ENCODE data around the gene PTGDS.
"Not testable (repeated sequence)": the region's sequence is repeated elsewhere in the genome, so short reads cannot be mapped to it uniquely, and the experiment has no call there.

Gene PTGDS

DNA sequence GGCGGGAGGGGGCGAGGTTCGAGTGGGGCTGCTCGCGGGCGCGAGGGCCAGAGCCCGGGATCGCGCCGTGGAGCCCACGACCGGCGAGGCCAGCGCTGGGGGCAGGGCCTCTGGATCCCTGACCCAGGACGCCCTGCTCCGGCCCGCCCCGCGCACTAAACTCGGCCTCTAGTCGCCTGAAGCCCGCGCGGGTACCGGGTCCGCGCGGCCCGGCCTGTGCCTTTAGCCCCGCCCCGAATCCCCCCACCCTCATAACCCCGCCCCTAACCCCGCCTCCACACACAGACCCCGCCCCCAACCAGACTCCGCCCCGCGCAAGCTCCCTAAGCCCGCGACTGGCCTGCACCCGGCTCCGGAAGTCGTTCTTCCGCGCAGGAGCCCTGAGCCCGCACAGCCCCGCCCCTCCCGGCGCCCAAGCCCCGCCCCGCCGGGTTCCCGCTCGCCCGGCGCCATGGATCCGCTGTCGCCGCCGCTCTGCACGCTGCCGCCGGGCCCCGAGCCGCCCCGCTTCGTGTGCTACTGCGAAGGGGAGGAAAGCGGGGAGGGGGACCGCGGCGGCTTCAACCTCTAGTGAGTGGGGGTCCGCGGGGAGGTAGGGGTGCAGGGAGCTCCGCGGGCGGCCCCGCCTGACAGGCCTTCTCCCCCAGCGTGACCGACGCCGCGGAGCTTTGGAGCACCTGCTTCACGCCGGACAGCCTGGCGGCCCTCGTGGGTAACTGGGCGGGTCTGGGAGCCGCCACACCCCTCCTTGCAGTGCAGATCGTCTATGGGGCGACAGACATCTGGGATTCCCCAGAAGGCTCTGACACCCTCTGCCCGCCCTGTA, 14.9 kb downstream of the PTGDS start, which contains the start of gene PAXX:
Gene PAXX, plus strand, starts transcription at position 430 of the 826 bp plus-strand sequence. Its CDS starts 22 bp downstream, at position 452.
- DNase-seq: peak; percentile 82

DNA sequence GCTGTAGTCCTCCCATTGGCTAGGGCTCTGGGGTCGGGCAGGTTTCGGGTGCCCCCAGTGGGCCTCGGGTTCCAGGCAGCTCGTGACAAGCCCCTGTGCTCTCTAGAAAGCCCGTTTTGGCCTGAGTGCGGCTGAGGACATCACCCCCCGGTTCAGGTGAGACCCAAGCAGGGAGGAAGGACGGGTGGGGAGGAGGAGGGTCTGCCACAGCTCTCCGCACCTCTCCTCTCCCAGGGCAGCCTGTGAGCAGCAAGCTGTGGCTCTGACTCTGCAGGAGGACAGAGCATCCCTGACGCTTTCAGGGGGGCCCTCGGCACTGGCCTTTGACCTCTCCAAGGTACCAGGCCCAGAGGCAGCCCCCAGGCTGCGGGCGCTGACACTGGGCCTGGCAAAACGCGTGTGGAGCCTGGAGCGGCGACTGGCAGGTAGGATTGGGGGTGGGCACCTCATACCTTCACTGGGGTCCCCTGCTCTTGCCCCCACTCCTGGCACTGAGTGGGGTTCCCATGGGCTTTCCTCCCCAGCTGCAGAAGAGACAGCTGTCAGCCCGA, 15.6 kb downstream of the PTGDS start:
- DNase-seq: no peak

DNA sequence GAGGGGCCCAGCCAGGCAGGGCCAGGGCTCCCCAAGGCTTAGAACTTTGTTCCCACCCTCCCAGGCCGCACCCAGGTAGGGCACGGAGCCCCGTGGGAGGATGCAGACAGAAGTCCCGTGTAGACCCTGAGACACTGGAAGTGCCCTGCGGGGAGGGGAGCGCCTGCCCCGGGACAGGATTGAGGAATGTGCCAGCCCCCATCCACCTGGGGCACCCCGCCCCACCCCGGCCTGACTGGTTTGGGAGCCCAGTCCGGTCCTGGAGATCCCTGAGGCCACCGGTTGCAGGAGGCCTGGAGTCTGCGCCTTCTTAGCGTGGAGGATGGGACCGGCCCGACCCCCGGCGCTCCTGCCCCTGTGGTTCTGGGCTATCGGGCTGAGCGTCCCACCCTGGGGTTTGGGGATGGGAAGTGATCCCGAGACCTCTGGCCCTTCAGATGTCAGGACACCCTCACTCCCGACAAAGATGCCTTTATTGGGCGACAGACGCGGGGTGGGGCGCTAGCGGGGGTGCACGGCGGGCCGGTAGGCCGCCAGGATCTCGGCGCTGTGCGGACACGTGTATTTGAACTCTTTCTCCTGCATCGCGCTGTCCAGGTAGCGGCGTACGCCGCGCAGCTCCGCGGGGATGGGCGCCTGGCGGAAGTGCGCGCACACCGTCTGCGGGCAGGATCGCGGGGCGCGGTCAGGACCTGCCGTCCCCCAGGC, 17.0 kb downstream of the PTGDS start:
- DNase-seq: no peak

DNA sequence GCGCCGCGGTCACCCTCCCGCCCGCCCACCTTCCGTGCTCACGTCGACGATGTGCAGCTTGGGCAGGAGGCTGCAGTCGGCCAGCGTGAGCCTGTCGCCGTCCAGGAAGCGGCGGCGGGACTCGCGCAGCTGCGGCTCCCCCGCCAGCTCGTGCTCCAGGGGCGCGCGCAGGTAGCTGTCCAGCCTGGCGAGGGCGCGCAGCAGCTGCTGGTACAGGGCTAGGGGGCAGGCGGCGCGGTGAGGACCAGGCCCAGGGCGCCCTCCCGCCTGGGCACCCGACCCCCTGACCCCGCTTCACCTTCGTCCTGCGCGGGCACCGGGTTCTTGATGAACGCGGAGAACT, 17.6 kb downstream of the PTGDS start:
- DNase-seq: no peak

DNA sequence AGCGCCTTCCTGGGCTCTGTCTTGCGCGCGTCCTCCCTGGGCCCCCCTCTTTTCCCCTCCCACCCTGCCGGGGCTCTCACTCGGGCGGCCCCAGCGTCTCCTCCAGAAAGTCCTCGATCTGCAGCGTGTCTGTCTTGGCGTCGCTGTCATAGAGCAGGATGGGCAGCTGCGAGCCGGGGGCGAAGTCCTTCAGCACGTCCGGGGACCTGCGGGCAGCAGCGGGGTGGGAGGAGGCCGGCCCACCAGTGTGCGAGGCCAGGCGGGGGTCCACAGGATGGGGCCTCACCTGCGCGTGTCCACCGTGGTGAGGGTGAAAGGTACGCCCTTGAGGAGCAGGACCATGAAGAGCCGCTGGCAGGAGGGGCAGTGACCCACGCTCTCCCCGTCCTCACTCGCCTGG, 18.1 kb downstream of the PTGDS start:
- DNase-seq: no peak

DNA sequence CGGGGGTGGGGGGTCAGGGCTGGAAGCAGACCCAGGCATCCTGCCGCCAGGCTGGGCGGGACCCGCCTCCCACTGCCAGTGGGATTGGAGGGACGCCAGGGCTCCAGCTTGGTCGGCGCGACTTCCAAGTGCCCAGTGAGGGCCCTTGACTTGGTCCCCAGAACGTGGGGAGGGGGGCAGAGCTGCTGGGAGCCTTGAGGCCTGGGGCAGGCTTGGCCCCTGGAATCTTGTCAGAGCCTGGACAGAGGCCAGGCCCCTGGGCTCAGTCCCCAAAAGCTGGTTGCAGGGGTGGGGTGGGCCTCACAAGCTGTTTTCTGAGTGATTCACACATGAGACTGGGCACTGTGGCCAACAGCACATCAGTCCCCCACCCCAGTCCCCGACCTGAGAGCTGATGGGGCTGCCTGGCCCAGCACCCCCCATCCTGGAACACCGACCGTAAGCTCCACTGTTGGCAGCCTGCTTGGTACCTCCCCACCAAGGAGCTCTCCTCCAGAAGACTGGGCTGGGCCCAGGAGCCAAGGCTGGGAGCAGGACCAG, 18.5 kb downstream of the PTGDS start:
- no peak for DNase-seq

DNA sequence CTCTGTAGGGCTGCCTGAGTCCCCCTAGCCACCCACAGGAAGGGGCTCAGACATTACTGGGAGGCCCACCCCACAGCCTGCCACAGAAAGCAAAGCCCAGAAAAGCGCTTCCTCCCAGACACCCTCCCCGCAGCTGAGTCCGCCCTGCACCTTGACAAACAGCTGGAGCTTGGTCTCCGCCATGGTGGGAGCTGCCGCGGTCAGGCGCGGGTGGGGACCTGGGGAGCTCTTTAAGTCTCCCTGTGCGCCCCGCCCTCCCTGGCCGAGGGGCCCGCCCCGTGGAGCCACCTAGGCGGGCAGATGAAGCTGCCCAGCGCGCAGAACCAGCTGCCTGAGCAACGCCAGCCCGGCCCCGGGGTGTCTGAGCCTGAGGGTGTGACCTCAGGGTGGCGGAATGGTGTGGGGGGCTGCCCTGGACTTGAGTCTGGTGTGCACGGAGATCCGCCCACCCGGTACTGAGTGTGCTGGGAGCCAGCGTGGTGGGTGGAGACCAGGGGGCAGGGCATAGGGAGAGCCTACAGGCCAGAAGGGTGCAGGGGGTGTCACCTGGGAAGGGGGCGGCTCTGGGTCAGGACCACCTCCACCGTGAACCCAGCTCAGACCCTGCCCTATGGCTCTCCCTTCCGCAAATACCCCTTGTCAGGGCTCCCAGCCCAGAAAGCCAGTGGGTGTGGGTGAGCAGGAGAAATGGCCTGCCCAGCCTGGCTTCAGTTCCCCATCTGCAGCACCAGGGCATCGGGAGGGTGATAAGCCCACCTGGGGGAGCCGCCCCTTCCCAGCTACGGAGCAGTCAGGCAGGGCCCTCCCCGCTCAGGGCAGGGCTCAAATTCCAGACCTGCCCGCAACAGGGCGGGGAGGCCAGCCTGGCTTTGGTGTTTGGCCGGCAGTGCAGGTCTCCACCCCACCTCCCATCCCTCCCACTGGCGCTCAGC, 19.3 kb downstream of the PTGDS start, which contains the start of gene CLIC3:
Gene CLIC3, minus strand, starts transcription at position 208 of the 932 bp plus-strand sequence. Its CDS starts 25 bp downstream, at position 183.
- no peak for DNase-seq

DNA sequence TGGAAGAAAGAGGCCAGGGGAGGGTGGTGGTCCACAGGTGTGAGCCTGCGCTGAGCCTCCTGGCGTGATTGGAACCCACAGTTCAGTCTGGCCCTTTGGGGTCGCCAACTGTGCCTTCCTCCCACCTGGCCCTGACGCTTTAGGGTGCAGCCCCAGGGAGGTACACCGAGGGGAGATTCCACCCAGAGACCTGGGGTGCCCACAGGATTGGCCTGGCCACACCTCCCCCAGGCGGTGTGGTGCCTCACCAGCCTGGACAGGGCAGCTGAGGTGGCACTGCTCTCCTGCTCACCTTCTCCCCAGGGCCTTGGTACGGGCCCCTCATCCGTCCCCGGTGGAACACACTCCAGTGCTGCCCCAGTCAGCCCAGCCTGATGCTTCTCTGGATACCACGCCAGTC, 20.1 kb downstream of the PTGDS start:
- DNase-seq: no peak

DNA sequence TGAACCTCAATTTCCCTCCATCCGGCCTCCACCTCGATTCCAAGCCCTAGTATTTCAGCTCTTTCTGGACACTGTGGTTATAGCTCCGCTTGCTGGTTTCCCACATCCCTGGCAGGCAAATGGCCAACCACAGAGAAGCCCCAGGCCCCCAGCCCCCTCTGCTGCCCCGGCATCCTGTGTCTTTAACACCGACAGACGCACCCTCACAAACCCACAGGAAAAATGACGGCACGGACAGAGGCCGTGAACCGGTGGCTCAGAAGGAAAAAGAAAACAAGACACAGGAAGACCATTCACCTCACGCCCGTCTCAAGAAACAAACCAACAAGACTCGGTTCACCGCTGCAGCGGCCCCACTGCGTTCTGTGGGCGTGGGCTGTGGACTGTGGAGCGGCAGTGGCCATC, 20.5 kb downstream of the PTGDS start:
- DNase-seq: no peak

DNA sequence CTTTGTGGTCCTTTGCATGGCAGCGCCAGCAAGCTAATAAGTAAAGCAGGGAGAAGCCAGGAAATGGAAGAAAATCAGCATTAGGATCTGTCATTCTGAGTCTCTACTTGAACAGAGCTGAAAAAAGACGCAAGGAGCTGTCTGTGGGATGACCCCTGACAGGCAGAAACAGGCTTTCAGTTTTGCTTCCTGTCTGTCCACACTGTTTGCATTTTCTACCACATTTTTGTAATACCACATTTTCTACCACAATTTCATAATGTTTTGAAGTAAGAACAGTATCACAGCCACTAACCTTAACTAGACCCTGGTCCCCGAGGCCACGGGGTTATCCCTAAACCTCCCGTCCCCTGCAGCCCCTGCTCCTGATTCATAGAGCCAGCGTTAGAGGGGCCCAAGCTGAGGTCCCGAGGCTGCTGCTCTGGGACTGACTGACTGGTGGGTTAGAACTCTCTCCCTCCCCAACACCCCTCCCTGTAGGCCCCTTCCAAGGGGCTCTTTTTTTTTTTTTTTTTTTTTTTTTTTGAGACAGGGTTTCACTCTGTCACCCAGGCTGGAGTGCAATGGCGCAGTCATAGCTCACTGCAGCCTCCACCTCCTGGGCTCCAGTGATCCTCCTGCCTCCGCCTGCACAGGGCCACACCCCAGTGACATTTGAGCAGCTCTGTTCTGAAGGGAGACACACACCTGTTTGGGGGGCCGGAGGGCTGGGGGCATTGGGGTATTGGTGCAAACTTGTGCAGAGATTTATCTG, 23.1 kb downstream of the PTGDS start:
- no peak for DNase-seq

DNA sequence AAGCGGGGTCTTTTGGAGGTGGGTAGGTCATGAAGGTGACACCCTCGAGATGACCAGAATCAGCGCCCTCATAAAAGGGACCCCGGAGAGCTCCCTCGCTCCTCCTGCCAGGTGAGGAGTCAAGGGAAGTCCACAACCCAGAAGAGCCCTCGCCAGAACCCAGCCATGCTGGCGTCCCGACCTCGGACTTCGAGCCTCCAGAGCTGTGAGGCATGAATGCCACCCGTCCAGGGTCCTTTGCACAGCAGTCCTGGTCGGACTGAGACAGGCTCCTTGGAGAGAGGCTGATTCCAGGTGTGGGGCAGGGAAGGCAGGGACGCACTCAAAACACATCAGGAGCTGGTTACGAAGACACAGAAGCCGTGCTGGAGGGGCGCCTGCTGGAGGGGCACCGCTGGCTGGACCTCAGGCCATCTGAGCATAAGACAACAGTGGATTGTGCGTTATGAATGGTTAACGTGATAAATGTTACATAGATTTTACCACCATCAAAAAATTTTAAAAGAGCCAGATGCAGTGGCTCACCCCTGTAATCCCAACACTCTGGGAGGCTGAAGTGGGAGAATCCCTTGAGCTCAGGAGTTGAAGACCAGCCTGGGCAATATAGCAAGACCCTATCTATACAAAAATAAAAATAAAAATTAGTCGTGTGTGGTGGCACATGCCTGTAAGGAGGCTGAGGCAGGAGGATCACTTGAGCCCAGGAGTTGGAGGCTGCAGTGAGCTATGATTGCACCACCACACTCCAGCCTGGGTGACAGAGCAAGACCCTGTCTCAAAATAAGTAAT, 24.7 kb downstream of the PTGDS start:
- no peak for DNase-seq

DNA sequence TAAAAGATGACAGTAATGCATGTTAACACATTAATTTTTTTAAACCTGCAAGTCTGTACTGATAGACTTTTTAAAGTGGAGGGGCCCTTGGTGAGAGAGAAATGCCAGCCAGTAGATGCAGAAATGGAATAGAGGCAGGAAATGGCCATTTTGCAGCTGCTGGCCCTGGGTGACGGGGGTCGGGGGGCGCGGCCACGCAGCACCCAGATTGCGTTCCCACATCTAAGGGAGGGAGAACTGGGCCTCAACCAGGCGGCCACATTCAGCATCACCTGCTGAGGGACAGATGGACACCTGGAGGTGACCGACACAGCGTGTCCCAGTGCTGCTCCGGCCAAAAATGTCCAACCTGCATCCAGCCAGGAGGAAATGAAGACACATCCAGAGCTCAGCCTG, 25.3 kb downstream of the PTGDS start:
- no peak for DNase-seq

DNA sequence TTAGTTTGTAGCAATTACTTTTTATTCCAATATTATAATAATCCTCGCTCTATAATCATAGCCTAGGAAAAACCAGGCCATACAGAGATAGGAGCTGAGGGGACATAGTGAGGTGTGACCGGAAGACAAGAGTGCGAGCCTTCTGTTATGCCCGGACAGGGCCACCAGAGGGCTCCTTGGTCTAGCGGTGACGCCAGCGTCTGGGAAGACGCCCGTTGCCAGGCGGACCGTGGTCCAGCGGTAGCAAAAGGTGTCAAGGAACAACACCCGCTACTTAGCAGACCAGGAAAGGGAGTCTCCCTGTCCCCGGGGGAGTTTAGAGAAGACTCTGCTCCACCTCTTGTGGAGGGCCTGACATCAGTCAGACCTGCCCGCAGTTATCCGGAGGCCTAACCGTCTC, 27.0 kb downstream of the PTGDS start:
- DNase-seq: not testable (repeated sequence)

DNA sequence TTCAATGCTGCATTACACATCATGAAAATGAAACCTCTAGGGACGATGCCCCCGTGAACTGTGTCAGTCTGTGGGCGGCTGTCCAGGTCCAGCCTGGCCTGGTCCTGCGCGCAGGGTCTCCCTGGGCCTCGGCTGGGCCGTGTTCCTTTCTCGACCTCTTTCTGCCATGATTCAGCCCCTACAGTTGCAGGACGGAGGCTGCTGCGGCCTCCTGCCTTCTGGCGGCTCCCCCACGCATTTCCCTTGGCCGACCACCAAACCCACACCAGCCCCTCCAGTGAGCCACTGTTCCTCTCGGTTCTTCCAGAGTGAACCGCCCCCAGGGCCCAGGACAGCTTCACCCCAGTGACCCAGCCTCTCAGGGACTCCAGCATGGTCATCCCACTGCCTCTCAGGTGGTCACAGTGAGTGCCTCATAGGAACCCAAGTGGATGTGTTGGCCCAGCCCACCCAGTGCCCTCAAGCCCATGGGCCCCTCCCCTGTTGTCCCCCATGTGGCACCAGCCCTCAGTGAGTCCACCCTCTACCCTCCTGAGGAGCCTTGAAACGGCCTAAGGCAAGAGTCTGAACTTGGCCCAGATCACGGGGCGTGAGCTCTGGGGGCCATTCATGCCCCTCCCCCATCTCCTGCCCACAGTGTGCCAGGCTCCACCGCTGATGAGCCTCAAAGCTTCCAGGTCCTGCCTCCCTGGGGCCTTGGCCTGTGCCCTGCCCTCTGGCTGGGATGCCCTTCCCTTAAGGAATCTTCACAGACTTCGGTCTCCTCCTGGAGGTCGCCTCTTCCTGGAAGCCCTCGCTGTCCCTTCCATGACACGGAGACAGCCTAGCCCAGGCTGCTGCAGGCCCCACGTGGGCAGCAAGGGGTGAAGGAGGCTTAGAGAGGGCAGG, 29.1 kb downstream of the PTGDS start:
- no peak for DNase-seq

DNA sequence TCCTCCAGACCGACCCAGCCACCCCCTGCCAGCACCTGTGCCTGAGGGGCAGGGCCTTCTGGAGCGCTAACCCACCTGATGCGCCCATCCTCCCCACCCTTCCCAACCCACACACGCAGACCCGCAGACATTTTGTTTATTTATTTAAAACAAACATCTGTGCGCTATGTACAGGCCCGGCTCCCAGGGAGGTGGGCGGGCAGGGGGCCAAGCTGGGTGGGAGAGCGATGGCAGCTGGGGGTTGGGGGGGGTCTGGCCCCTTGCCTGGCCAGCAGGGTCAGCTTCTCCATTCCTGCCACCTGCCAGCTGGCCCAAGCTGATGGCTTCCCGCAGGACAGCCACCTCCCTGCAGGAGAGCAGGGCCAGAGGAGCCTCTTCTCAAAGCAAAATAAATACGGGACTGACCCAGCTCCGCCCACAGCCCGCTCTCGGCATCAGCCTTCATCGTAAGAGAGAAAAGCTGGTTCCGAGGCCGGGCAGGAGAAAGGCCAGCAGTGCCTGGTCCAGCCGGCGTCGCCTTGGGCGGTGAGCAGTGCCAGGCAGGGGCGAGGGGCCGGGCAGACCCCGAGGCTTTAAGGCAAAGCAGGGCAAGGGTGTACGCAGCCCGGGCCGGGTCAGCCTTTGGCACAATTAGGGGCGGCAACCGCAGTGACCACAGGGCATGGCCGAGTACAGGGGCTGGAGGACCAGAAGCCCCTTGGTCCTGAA, 30.0 kb downstream of the PTGDS start:
- DNase-seq: no peak

DNA sequence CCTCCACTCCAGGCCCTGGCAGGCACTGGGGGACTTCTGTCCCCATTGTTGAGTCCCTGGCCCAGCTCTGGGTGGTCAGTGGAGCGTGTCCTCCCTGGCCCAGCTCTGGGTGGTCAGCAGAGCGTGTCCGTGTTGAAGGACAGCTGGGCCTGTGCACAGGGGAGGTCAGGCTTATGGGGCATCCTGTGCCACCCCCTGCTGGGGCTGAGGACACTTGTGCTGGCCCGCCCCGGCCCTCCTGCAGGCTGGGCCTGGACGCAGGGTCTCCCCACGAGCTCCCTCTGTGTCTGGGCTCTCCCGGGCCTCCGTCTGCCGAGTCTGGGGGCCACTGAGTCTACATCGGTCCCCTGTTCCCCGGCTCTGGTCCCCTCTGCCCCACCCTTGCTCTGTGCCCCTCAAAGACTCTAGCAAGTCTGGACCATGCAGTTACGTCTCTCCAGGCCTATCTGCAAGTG, 30.5 kb downstream of the PTGDS start:
- no peak for DNase-seq

DNA sequence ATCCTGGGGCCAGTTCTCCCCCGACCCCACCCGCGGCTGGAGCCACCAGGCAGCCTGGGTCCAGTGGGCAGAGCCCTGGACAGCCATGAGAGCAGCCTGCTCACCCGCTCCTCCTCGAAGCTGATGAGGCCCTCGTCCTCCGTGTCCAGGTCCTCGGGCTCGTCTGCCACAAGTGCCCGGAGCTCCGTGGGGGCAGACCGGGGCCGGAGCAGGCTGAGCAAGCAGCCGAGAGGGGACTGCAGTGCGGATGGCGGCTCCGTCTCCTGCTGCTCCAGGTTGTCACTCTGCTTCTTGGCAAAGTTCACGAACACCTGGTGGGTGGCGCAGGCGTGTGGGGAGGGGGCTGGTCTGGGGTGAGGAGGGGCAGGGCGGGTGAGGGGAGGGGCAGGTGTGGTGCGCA, 31.0 kb downstream of the PTGDS start:
- no peak for DNase-seq

DNA sequence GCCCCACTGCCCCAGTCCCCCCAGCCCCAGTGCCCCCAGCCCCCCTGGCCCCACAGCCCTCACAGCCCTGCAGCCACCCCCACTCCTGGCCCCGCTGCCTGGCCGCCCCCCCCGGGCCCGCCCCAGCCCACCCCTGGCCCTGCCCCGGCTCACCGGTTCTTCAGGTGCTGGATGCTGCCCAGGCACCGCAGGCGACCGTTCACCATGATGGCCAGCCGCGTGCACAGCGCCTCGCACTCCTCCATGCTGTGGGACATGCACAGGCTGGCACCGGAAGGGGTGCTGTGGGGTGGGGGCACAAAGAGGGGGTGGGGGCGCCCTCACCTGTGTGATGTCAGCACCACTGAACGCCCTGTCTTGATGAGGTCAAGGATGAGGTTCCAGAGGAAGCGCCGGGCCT, 31.9 kb downstream of the PTGDS start:
- no peak for DNase-seq

Measured in right kidney (tissue), 1 donor.